NT2/D1 (cell line): ENCODE data around the gene KCNH2.

Experiments
- DNase-seq: peaks from one replicate; pipeline ENCODE4 v3.0.0-alpha.2; 2011; ENCODE audit warnings: low read depth, low spot score
- H3K27me3 ChIP-seq: 2 replicates; pipeline ENCODE4 v1.6.0; 2011; ENCODE audit warnings: mild to moderate bottlenecking; ENCODE audit not compliant: insufficient read length, insufficient read depth
- H3K36me3 ChIP-seq: 2 replicates; pipeline ENCODE4 v1.6.1; 2011; ENCODE audit warnings: mild to moderate bottlenecking, low read length, mixed read lengths; ENCODE audit not compliant: insufficient read depth, insufficient read length
- H3K4me1 ChIP-seq: 2 replicates; pipeline ENCODE4 v1.5.1; 2011; ENCODE audit not compliant: insufficient read depth, insufficient read length
- H3K4me3 ChIP-seq: 2 replicates; pipeline ENCODE4 v1.5.1; 2011; ENCODE audit warnings: low read depth; ENCODE audit not compliant: insufficient read length
- H3K9ac ChIP-seq: 2 replicates; pipeline ENCODE4 v1.6.0; 2011; ENCODE audit warnings: low read depth; ENCODE audit not compliant: insufficient read length
- H3K9me3 ChIP-seq: 2 replicates; pipeline ENCODE4 v1.5.1; 2011; ENCODE audit warnings: mild to moderate bottlenecking, low read length; ENCODE audit not compliant: insufficient read depth
- SUZ12 ChIP-seq: IDR thresholded peaks from 2 replicates; pipeline ENCODE4 v1.6.1; 2011; ENCODE audit not compliant: insufficient read length, insufficient read depth; ENCODE audit errors: extremely low read depth
- YY1 ChIP-seq: IDR thresholded peaks from 2 replicates; pipeline ENCODE4 v1.6.1; 2011; ENCODE audit not compliant: insufficient read length, insufficient read depth
- ZNF274 ChIP-seq: IDR thresholded peaks from 2 replicates; pipeline ENCODE4 v1.6.1; 2011; ENCODE audit warnings: mild to moderate bottlenecking, low read depth, low read length

Gene KCNH2

GRCh38 chr7:150955519-150956394 is 22.4 kb downstream of the KCNH2 start:
- Histone ChIP-seq H3K9me3 (no peaks in the 10 kb centered on the region), H3K4me3 (peak overlapping the region; percentile 28), H3K4me1 (peaks cover 13% of the 10 kb centered on the region), H3K36me3 (peaks cover 8% of the 10 kb centered on the region), H3K9ac (peak overlapping the region; percentile 74), H3K27me3 (no peaks in the 10 kb centered on the region)
- TF ChIP-seq ZNF274: no peak
- TF ChIP-seq YY1: no peak
- no peak for TF ChIP-seq SUZ12
- no peak for DNase-seq

GRCh38 chr7:150954986-150955518 is 23.1 kb downstream of the KCNH2 start:
- Histone ChIP-seq H3K4me3 (peak overlapping the region; percentile 28), H3K9me3 (no peaks in the 10 kb centered on the region), H3K27me3 (no peaks in the 10 kb centered on the region), H3K9ac (peak overlapping the region; percentile 74), H3K4me1 (peaks cover 16% of the 10 kb centered on the region), H3K36me3 (peaks cover 8% of the 10 kb centered on the region)
- no peak for DNase-seq
- TF ChIP-seq ZNF274 (no peak), YY1 (no peak), SUZ12 (no peak)

- Histone ChIP-seq H3K4me3 (no peak overlapping the region), H3K36me3 (peaks cover 8% of the 10 kb centered on the region), H3K4me1 (peaks cover 19% of the 10 kb centered on the region), H3K27me3 (no peaks in the 10 kb centered on the region), H3K9ac (no peak overlapping the region), H3K9me3 (no peaks in the 10 kb centered on the region)
- no peak for DNase-seq
- TF ChIP-seq YY1 (no peak), ZNF274 (no peak), SUZ12 (no peak)
Observed at GRCh38 chr7:150954201-150954985, 23.7 kb downstream of the KCNH2 start.

- no peak overlapping the region for H3K4me3 ChIP-seq
- no peaks in the 10 kb centered on the region for H3K9me3 ChIP-seq
- H3K36me3 ChIP-seq: peaks cover 8% of the 10 kb centered on the region
- H3K27me3 ChIP-seq: no peaks in the 10 kb centered on the region
- peaks cover 23% of the 10 kb centered on the region for H3K4me1 ChIP-seq
- TF ChIP-seq SUZ12 (no peak), YY1 (no peak), ZNF274 (no peak)
- H3K9ac ChIP-seq: no peak overlapping the region
- no peak for DNase-seq
Observed at GRCh38 chr7:150953061-150953997, 24.8 kb downstream of the KCNH2 start.

- DNase-seq: no peak
Observed at GRCh38 chr7:150952331-150953050, 25.6 kb downstream of the KCNH2 start.

GRCh38 chr7:150951521-150951920 is 26.6 kb downstream of the KCNH2 start:
- DNase-seq: no peak
- peaks cover 8% of the 10 kb centered on the region for H3K36me3 ChIP-seq
- no peaks in the 10 kb centered on the region for H3K9me3 ChIP-seq
- H3K4me3 ChIP-seq: no peak overlapping the region
- H3K4me1 ChIP-seq: peaks cover 23% of the 10 kb centered on the region
- TF ChIP-seq ZNF274 (no peak), SUZ12 (no peak), YY1 (no peak)
- H3K27me3 ChIP-seq: no peaks in the 10 kb centered on the region
- H3K9ac ChIP-seq: no peak overlapping the region

More at GRCh38 chr7:150952331-150953050, 25.6 kb downstream of the KCNH2 start:
- Histone ChIP-seq H3K4me3 (no peak overlapping the region), H3K9me3 (no peaks in the 10 kb centered on the region), H3K9ac (no peak overlapping the region), H3K4me1 (peaks cover 23% of the 10 kb centered on the region), H3K36me3 (peaks cover 8% of the 10 kb centered on the region), H3K27me3 (no peaks in the 10 kb centered on the region)
- TF ChIP-seq YY1: no peak
- no peak for TF ChIP-seq ZNF274
- TF ChIP-seq SUZ12: no peak
